HG03571 (cell line): Measurements from ENCODE around the gene CLTB.
"Not testable (repeated sequence)": the region's sequence is repeated elsewhere in the genome, so short reads cannot be mapped to it uniquely, and the experiment has no call there.

ENCODE experiments used
- ATAC-seq: cut with Tn5 transposase; IDR thresholded peaks from one replicate; pipeline ENCODE4 v1.9.1; 2021; ENCODE audit not compliant: unreplicated experiment

CLTB gene

DNA sequence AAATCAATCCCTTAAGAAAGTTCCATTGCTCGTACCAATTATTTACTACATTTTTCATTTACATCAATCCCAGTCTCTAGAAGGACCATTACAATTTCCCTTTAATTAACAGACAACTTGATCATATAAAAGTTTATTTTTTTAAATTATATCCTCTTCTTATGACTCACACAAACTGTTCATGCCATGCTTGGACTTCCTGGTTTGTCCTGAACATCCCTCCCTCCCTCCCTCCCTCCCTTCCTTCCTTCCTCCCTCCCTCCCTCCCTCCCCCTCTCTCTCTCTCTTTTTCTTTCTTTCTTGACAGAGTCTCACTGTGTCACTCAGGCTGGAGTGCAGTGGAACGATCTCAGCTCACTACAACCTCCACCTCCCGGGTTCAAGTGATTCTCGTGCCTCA, 11.6 kb upstream of the CLTB start:
- ATAC-seq = no peak

DNA sequence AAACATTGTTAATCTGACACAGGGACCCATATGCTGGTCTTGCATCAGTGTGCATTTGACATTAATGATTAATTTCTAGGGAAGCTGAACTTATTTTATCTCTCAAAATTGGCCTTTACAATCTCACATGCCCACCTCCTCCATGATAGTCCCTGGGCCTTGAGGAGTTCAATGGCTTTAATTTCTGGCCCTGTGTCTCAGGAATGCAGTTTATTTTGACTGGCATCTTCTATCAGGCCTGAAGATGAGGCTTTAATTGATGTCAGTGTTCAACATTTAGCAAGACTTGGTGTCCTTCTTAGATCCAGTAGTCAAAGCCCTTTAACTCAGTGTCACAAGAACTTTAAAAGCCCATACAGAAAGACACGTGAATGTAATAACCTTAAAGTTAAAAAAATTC, 10.5 kb upstream of the CLTB start:
- no peak for ATAC-seq

DNA sequence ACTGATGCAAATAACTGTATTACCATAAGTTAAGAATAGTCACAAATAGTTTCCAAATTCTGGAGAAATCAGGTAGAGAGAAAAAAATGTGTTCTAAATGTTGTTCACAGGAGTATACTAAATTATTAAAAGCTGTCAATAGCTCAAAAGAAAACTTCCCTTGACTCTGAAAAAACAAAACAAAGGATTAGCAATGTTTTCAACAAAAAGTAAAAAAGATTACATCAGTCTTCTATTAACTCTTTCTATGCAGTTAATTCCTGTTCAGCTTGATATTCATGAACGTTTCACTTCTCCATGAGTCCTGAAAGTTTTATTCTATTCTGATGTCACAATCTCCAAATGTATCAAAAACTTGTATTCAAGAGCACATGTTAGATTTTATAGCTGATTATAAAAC, 9.5 kb upstream of the CLTB start:
- ATAC-seq = no peak

DNA sequence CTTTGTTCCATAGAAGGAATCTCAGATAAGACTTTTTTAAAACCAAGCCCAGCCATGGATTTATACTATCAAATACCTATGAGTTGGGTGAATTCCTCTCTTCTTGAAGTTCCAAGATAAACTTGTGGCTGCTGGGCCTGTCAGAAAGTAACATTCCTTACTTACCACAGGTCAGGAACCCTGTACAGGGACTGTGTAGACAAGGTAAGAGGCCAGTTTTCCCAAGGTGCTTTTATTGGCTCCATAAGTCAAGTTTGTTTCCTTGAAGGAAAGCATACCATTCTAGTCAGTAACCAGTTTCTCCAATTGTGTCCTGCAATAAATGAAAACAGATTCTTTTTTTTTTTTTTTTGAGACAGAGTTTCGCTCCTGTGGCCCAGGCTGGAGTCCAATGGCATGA, 8.8 kb upstream of the CLTB start:
- no peak for ATAC-seq

DNA sequence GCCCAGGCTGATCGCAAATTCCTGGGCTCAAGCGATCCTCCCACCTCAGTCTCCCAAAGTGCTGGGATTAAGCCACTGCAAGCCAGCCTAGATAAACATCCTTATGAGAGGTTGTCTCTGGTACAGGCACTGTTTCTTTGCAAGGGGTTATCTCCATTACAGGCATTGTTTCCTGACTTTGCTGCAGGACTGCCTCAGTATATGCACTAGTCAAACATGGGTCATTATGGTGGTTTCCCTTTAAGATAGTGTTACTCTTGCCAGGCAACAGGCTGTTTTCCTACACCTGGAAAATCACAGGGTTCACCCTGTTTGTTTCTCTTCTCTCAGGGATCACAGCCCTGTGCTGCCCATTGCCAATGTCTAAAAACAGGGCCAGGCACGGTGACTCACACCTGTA, 7.8 kb upstream of the CLTB start:
- ATAC-seq = no peak

DNA sequence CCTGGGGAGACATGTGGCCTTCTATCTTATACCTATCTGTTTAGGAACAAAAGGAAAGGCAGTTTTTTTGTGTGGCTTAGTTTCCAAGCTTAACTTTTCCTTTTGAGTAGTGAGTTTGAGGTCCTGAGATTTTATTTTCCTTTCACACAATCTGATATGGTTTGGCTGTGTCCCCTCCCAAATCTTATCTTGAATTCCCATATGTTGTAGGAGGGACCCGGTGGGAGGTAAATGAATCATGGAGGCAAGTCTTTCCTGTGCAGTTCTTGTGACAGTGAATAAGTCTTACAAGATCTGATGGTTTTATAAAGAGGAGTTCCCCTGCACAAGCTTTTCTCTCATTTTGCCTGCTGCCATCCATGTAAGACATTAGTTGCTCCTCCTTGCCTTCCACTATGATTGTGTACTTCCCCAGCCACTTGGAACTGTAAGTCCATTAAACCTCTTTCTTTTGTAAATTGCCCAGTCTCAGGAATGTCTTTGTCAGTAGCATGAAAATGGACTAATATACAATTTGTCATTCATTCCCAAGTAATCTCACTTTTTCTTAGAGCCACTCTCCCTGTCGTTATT, 4.7 kb upstream of the CLTB start:
- no peak for ATAC-seq

DNA sequence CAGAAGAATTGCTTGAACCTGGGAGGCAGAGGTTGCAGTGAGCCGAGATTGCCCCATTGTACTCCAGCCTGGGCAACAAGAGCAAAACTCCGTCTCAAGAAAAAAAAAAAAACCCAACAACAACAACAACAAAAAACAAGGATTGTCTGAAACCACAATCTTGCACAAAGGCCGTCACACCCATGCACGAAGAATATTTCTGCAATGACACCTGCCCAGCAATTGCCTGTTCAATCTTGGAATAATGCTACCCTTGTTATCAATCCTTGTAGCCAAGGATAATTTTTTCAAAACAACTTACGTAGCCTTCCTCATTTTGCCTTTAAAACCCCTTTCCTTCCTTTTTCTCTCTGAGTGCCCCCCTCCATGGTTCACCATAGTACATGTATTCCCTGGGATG, 3.7 kb upstream of the CLTB start:
- no peak for ATAC-seq

DNA sequence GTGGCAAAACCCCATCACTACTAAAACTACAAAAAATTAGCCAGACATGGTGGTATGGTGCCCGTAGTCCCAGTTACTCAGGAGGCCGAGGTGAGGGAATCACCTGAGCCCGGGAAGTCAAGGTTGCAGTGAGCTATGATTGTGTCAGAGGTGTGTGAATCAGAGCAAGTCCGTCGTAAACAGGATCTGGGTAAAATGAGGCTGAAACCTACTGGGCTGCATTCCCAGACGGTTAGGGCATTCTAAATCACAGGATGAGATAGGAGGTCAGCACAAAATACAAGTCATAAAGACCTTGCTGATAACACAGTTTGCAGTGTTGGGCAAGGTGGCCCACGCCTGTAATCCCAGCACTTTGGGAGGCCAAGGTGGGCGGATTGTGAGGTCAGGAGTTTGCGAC, 1.9 kb upstream of the CLTB start:
- ATAC-seq = no peak

DNA sequence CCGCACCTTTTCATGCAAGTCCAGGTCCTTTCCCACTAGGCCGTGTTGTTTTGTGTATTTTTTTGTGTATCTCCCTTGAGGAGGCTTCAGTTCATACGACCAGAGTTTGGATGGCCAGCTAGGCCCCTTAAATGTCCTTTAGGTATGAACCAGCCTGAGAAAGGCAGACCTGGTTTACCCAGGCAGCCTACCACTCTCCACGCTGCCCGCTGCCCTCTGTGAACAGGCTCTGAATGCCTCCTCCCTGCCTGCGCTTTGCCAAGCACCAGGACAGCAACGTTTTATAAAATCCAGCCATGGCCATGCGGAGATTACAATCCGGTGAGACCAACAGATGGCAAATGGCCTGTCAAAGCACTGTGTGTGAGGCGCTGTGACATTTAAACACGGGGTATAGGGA, 626 bp upstream of the CLTB start:
- ATAC-seq = no peak

DNA sequence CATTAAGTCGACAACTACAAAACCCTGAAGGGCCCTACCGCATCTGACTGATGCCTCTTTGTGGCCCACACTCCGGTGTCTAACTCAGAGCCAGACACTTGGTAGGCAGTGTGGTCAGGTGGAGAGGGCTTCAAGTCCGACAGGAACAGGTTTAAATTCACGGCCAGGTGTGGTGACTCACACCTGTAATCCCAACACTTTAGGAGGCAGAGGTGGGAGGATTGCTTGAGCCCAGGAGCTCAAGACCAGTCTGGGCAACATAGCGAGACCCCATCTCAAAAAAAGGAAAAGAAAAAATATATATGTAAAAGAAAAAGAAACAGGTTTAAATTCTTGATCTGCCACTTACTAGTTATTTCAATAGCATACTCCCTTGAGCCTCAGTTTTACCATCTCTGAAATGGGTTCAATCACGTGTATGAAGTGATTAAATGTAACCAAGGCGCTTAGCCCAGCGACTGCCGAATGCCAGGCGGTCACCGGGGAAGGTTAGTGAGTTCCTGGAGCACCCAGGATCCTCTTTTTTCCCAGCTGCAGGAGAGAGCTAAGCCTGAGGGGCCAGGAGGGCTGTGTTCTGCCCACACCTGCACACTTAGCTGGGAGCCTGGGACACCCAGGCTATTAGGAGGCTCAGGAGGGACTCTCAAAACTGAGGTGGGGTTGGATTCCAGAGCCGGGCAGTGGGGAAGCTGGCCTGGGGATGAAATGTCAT, 943 bp downstream of the CLTB start:
- ATAC-seq = no peak

DNA sequence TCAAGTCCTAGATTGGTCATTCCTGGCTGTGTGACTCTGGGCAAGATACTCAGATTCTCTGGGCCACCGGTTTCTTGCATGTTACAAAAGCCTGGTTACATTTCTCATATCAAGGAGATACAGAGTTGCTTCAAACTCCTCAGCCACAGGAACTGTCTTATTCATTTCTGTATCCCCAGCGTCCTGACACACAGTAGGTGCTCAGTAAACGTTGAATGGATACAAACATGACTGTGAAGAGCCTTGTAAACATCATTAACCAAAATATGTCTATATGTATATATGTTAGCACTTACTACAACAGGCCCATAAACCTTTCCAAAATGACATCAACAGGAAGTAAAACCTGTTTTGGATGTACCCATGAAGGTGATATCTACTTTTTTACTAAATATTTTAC, 1.6 kb downstream of the CLTB start:
- ATAC-seq = no peak

DNA sequence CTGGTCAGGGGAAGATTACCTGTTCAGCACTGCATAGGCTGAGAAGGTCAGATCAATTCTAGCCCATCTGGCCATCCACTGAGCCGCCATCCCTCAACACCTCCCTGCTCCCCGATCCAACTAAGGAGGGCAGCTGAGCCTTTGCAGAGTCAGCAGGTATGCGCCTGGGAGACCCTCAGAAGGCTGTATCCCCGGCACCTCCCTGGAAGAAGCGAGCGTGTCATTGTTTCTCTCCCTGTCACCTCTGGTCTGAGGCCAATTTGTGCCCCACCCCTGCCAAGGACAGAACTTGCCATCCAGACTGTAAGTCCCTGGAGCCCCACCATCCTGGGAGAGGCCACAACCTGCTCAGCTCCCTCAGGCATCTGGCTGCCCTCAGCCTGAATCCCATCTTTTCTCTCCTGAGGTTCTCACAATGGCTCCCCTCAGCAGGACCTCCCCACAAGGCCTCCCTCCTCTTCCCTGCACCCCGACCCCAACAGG, 2.6 kb downstream of the CLTB start:
- ATAC-seq = no peak

DNA sequence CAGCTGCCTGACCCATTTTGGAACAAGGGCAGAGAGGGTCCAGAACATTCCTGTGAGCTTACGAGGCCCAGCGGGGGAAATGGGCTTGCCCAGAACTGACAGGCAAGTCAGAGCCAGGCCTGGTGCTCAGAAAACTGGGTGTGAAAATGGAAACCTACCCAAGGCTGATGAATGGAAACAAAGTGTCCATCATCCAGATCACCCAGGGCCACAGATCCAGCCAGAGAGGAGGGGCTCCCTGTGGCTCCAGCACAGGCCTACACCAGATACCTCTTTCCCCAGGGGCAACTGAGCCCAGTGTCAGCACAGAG, 3.1 kb downstream of the CLTB start:
- no peak for ATAC-seq

DNA sequence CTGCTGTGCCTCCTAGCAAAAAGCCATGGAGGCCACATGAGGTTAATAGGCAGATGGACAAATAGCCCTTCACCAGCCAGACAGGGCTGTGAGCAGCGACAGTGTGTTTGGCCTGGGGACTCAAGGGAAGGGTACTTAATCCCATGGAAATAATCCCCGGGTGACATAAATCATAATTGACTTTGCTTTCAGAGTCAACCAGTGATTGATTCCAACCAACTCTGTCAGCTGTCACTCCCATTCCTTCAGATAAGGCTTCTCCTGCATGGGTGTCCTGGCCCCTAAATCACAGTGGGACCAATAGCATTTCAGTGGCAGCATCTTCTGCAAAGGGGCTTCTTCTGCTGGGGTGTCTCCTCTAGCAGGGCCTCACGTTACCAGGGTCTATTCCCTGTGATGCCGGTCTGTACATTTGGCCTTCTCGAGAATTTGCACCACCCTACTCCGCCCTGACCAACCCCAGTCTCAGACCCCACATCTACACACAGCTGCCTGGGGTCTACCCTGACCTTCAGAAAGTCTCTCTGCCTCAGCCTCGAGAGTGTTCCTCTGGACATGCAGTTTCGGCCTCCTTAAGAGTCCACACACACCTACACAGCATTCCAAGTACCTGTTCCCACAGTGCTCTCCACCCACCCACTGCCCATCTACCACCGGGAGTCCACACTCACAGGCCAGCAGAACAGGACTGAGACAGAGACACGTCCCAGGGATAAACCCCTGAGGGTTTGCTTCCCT, 3.7 kb downstream of the CLTB start:
- ATAC-seq = no peak

DNA sequence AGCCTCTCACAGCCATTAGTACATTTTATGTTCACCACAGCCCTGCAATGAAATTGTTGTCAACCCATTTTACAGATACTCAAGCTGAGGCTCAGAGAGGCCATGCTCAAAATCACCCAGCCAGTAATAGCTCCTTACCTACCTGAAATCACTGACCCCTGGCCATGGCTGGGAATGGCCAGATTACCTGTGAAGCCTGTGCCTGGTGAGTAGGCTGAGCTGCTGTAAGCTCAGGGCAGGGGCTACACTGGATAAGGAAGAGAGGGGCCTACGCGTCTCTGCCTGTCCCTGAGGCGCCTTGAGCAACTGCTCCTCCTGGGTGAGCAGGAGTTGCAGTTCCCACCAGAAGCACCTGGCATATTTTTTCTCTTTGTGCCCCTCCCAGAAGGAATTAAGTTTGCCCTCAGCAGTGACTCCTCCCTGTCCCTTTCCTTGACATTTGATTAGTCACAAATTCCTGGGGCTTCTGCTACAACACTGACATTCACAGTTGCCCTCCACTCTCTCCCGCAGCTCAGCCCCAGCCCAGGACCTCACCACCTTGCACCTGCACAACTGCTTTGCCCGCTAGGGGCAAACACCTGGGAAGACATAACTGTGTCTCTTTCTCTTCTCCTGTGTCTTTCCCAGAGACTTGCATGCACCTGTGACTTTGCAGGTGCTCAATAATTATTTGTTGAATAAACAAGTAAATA, 5.7 kb downstream of the CLTB start:
- no peak for ATAC-seq

DNA sequence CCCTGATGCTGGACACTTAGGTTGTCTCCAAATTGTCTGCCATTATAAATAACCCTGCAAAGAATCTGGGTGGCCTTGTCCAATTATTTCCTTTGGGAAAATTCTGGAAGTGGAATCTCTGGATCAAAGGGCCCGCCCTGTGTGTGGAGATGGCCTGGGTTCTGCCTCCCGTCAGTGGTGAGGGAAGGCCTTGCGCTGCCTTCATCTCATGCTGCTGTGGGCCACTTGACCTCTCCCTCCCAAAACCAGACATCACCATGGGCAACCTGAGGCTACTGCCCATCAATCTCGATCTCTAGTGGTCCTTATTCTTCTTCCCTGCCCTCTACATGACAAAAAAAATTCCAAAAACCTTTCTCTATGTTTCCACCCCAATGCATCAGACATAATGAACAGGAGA, 6.6 kb downstream of the CLTB start:
- ATAC-seq = no peak

DNA sequence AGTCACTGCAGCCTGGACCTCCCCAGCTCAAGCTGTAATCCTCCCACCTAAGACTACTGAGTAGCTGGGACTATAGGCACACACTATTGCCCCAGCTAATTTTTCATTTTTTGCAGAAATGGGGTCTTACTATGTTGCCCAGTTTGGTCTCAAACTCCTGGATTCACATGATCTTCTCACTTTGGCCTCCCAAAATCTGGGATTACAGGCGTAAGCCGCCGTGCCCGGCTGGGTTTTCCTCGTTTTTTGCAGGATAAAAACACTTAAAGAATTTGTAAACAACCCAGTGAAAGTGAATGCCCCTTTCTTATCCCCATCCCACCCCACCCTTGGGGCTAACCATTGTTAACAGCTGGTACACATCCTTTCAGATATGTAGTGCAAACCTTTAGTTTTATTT, 7.7 kb downstream of the CLTB start:
- no peak for ATAC-seq

DNA sequence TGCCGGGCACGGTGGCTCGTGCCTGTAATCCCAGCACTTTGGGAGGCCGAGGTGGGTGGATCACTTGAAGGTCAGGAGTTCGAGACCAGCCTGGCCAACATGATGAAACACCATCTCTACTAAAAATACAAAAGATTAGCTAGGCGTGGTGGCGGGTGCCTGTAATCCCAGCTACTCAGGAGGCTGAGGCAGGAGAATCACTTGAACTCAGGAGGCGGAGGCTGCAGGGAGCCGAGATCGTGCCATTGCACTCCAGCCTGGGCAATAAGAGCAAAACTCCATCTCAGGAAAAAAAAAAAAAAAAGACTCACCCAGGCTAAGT, 8.1 kb downstream of the CLTB start:
- not testable (repeated sequence) for ATAC-seq

DNA sequence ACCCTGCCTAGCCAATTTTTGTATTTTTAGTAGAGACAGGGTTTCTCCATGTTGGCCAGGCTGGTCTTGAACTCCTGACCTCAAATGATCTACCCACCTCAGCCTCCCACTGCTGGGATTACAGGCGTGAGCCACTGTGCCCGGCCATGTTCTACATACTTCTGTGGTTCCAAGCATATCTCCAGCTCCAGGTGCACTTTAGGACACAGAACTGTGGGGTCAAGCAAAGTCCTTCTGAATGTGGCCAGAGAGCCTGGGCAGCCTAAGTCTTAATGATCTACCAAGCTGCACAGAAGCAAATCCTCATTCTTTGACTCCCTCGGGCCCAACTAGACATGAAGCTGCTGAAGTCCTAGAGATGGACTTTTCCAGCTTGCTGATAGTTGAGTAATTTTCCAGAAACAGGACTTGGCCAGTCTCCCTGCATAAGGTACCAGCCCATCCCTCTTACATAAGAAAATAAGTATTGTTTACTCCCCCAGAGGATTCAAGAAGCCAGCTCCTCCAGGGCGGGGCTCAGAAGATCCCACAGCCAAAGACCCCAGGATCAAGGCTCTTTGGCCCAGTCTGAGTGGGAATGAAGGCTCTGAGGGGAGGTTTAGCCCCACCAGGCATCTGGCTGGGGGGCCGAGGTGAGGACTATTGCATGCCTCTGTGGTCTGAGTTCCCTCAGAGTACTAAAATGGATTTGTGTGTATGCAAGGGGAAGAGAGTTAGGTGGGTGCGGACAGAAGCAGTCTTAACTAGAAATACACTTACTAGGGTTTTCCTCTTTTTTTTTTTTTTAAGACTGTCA, 8.7 kb downstream of the CLTB start:
- ATAC-seq = no peak

DNA sequence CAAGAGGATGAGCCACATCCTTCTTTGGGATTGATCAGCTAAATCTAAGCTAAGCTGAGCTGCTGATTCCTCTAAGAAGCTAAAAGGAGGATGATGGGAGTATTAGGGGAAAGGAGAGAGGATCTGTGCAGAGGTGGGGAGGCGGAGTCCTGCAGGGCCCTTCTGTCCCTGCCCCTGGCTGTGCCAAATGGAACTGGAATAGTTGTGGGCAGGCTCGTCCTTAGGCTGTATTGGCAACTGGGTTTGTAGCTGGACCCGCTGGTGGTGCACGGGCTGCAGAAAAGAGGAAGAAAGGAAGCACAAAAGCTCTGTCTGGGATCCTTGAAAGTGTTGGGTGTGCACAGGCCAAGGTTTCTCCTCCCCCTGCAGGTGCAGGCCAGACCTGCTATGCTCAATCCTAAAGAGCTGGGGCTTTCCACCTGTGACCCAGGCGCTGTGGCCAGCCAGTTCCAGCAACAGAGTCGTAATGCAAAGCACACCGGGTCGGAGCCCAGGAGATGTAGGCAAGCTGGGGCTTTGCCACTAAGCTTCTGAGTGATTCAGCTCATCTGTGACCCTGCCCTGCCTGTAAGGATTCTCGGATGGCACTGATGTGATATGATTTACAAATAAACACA, 9.8 kb downstream of the CLTB start:
- ATAC-seq = no peak
